ENCODE measurements around the gene GPR146.

GRCh38 chr7:1081931-1082401 is 37.6 kb downstream of the GPR146 start:
- TF ChIP-seq POLR2AphosphoS5 (IDR thresholded peaks at IDR 0.05; ENCODE audit: low read depth, low read length), result no peak
- TF ChIP-seq SIN3A (IDR thresholded peaks at IDR 0.05; ENCODE audit: borderline replicate concordance, insufficient read depth, low read length), result no peak
- no peak for TF ChIP-seq TAF1 (IDR thresholded peaks at IDR 0.05; ENCODE audit: borderline replicate concordance, insufficient read depth, low read length)
- TF ChIP-seq, protein P1, sequence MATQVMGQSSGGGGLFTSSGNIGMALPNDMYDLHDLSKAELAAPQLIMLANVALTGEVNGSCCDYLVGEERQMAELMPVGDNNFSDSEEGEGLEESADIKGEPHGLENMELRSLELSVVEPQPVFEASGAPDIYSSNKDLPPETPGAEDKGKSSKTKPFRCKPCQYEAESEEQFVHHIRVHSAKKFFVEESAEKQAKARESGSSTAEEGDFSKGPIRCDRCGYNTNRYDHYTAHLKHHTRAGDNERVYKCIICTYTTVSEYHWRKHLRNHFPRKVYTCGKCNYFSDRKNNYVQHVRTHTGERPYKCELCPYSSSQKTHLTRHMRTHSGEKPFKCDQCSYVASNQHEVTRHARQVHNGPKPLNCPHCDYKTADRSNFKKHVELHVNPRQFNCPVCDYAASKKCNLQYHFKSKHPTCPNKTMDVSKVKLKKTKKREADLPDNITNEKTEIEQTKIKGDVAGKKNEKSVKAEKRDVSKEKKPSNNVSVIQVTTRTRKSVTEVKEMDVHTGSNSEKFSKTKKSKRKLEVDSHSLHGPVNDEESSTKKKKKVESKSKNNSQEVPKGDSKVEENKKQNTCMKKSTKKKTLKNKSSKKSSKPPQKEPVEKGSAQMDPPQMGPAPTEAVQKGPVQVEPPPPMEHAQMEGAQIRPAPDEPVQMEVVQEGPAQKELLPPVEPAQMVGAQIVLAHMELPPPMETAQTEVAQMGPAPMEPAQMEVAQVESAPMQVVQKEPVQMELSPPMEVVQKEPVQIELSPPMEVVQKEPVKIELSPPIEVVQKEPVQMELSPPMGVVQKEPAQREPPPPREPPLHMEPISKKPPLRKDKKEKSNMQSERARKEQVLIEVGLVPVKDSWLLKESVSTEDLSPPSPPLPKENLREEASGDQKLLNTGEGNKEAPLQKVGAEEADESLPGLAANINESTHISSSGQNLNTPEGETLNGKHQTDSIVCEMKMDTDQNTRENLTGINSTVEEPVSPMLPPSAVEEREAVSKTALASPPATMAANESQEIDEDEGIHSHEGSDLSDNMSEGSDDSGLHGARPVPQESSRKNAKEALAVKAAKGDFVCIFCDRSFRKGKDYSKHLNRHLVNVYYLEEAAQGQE (IDR thresholded peaks at IDR 0.05; ENCODE audit: insufficient read depth in 1 of 2, low read depth in 2 of 2, low read length in 2 of 2), result no peak
- no peak for TF ChIP-seq FOXP2 (optimal IDR thresholded peaks at IDR 0.05; ENCODE audit: borderline replicate concordance, extremely low read depth, extremely low read length, insufficient read depth)

All from PFSK-1 (cell line).